ENCODE results near the gene RPS6KL1. TPM values are rescaled to one million over a fixed set of nuclear protein-coding genes. Genes with fewer than 3 reads are reported as not detected.

RPS6KL1 gene
- total RNA-seq, 1 experiment from 2014 or later = 17.9 TPM

DNA sequence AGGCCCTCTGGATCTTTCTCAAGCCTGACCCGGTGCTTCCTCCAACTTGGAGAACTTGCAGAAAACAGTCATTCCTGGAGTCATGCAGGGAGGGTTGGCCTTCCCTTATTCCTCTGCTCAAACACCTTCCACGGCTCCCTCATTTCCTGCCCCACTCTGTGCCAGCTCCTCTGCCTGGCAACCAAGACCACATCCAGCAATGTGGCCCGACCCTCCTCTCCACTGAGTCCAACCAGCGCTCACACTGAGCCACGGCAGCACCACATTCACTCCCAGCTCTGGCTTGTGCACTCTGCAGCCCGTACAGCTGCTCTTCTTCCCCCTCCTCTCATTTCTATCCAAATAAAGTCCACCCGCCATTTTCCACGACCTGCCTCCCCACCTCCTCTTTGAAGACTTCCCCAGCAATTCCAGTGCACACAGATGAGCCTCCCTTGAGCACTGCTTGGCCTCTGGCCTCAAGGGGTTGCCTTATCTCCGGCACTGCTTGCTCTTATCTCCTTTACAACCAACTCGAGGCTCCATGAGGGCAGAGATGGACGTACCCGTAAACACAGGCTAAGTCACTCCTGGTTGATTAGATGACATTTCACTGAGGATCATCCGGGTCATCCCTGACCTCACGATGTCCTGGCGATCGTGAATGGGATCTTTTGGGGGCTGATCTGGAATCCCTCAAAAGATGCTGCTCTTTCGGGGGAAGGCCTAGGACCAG lies 27.0 kb upstream of the RPS6KL1 start:
- Histone ChIP-seq H3K79me2 (ENCODE audit: low read length) (no peaks in the 10 kb centered on the region), H3K27ac (ENCODE audit: low read length) (no peak overlapping the region), H3K4me1 (ENCODE audit: insufficient read depth, low read length) (peaks cover 14% of the 10 kb centered on the region), H3K9ac (ENCODE audit: low read length) (no peak overlapping the region), H3K36me3 (ENCODE audit: low read depth, low read length) (no peaks in the 10 kb centered on the region), H3K9me2 (replicated peaks; ENCODE audit: low read length) (no peaks in the 10 kb centered on the region), H3K4me2 (ENCODE audit: low read length) (no peak overlapping the region), H4K20me1 (ENCODE audit: low read length) (no peaks in the 10 kb centered on the region), H3K4me3 (ENCODE audit: low read length) (no peak overlapping the region), H3K27me3 (ENCODE audit: low read length) (no peaks in the 10 kb centered on the region), H3K9me3 (ENCODE audit: low read length) (no peaks in the 10 kb centered on the region), H2AFZ (ENCODE audit: low read length) (no peak overlapping the region), H3F3A (ENCODE audit: low read length, unreplicated experiment) (no peaks in the 10 kb centered on the region)
- POLR2A ChIA-PET (ENCODE audit: unreplicated experiment) = no interaction called here
- TF ChIP-seq EZH2phosphoT487 (IDR thresholded peaks at IDR 0.05; ENCODE audit: borderline replicate concordance, low read length) (no peak), EZH2 (IDR thresholded peaks at IDR 0.05; ENCODE audit: low read length, unreplicated experiment) (no peak)
- TF ChIP-seq, protein P1, sequence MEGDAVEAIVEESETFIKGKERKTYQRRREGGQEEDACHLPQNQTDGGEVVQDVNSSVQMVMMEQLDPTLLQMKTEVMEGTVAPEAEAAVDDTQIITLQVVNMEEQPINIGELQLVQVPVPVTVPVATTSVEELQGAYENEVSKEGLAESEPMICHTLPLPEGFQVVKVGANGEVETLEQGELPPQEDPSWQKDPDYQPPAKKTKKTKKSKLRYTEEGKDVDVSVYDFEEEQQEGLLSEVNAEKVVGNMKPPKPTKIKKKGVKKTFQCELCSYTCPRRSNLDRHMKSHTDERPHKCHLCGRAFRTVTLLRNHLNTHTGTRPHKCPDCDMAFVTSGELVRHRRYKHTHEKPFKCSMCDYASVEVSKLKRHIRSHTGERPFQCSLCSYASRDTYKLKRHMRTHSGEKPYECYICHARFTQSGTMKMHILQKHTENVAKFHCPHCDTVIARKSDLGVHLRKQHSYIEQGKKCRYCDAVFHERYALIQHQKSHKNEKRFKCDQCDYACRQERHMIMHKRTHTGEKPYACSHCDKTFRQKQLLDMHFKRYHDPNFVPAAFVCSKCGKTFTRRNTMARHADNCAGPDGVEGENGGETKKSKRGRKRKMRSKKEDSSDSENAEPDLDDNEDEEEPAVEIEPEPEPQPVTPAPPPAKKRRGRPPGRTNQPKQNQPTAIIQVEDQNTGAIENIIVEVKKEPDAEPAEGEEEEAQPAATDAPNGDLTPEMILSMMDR (conservative IDR thresholded peaks at IDR 0.05; ENCODE audit: low read depth, low read length) = no peak
- CTCF ChIA-PET = no interaction called here
- intact Hi-C loops (cut with micrococcal nuclease) = loop anchor here (10.0 kb wide), 1 partner anchor 135 kb away; no protein-coding TSS in a partner anchor
- no peak for DNase-seq
- BruUV-seq (replicated peaks) = no TSS peak
- ATAC-seq = no peak

DNA sequence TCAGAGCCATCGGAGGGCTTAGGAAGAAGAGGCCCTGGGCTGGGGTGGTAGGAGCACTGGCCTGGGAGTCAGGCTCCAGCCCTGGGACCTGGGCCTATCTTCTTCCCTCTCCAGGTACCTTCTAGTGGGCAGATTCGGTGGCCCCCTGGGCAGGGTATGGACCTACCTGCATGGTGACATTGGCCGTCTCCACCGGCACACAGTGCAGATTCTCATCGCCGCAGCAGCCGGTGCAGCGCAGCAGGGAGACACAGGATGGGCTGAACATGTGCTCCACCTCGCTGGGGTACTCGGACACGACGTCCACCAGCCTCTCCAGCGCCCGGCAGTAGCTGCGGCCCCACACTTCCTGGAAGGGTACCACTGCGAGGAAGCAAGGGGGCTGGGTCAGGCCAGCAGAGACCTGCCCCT lies 26.1 kb upstream of the RPS6KL1 start:
- no peak overlapping the region for H2AFZ ChIP-seq (ENCODE audit: low read length)
- H3K4me2 ChIP-seq (ENCODE audit: low read length) = no peak overlapping the region
- H3K9ac ChIP-seq (ENCODE audit: low read length) = no peak overlapping the region
- ChIA-PET CTCF (no interaction called here), POLR2A (ENCODE audit: unreplicated experiment) (no interaction called here)
- no peaks in the 10 kb centered on the region for H3K36me3 ChIP-seq (ENCODE audit: low read depth, low read length)
- no peaks in the 10 kb centered on the region for H3K27me3 ChIP-seq (ENCODE audit: low read length)
- no peaks in the 10 kb centered on the region for H4K20me1 ChIP-seq (ENCODE audit: low read length)
- H3K27ac ChIP-seq (ENCODE audit: low read length) = no peak overlapping the region
- H3K4me3 ChIP-seq (ENCODE audit: low read length) = no peak overlapping the region
- no peaks in the 10 kb centered on the region for H3K79me2 ChIP-seq (ENCODE audit: low read length)
- DNase-seq (no peak), ATAC-seq (no peak)
- H3K4me1 ChIP-seq (ENCODE audit: insufficient read depth, low read length) = peaks cover 15% of the 10 kb centered on the region
- TF ChIP-seq EZH2 (IDR thresholded peaks at IDR 0.05; ENCODE audit: low read length, unreplicated experiment) = no peak
- TF ChIP-seq EZH2phosphoT487 (IDR thresholded peaks at IDR 0.05; ENCODE audit: borderline replicate concordance, low read length) = no peak
- TF ChIP-seq, protein P1 (conservative IDR thresholded peaks at IDR 0.05; ENCODE audit: low read depth, low read length) = no peak
- H3K9me3 ChIP-seq (ENCODE audit: low read length) = no peaks in the 10 kb centered on the region
- intact Hi-C loops (cut with micrococcal nuclease) = loop anchor here (10.0 kb wide), 1 partner anchor 136 kb away; no protein-coding TSS in a partner anchor
- H3K9me2 ChIP-seq (replicated peaks; ENCODE audit: low read length) = no peaks in the 10 kb centered on the region
- no peaks in the 10 kb centered on the region for H3F3A ChIP-seq (ENCODE audit: low read length, unreplicated experiment)
- no TSS peak for BruUV-seq (replicated peaks)
